Colon (tissue), 2 donors: ENCODE measurements around the gene CRYBB2.
"Not testable (repeated sequence)": the region's sequence is repeated elsewhere in the genome, so short reads cannot be mapped to it uniquely, and the experiment has no call there.

Experiments used
- FAIRE-seq: peaks from 2 replicates; lab custom pipeline; 2012; peaks lifted over from hg19 to GRCh38; lab: Jason Lieb, UNC
- donor health status: control.
- donor health status: control.

The CRYBB2 gene, protein sequence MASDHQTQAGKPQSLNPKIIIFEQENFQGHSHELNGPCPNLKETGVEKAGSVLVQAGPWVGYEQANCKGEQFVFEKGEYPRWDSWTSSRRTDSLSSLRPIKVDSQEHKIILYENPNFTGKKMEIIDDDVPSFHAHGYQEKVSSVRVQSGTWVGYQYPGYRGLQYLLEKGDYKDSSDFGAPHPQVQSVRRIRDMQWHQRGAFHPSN

DNA sequence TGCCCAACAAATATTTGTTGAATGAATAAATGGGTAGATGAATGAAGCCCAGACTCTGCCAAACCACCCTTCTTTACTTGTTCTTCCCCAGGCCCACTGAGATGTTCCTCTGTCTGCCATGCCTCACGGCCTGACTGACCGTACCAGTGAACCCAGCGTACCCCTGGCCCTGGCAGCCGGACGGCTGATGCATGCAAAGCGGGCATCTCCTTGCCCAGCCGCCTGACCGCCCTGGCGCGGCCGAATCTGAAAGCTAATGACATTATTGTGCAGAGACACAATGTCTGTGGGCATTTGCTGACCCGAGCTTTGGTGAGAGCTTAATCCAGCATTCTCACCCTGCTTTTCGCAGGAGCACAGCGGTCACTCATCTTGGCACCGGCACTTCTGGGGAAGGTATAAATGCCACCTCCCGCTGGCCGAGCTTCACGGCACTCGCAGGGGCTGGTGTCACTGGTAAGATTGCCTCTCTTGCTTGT lies at the start of gene CRYBB2:
TSS of gene CRYBB2 (plus strand) at position 429 of the 479 bp plus-strand sequence. CDS start 1,791 bp downstream, outside the sequence.
- no peak for FAIRE-seq

DNA sequence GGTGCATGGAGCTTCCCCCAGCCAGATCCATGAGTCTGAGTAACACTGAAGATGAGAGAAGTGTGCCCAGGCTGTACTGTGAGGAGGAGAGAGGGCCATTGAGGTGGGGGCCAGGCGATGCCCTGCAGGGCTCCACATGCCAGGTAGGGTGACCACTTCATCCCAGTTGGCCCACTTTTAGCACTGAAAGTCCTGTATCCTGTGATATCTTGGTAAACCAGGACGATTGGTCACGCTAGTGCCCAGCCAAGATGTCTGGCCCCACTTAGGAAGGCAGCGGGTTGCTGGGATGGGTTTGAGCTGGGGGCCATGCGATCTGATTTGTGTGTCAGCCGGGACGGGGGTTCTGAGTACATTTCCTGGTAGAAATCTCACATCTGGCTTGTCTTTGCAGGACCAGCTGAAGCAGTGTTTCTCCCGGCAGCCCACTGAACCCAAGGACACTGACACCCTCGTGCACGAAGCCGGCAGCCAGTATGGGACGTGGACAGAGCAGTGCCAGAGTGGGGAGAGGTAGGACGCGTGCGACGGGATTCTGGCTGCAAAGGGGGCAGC lies 48.9 kb upstream of the CRYBB2 start:
- FAIRE-seq, result no peak

DNA sequence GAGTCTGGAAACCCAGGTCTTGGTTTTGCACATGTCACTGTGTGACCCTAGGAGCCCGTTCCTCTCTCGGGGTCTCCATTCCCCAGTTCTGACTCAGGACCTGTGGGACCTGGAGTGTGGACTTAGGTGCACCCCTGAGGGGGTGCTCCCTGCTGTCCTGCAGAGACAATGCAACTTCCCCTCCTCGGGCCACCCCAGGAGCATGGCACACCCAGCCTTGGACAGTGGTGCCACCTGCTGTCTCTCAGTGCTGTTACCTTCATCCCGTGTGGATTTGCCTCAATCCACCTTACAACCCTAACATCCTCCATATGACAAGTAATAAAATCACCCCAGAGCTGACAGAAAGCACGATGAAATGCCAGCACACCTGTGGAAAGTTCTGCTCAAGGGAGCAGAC lies 47.3 kb upstream of the CRYBB2 start:
- no peak for FAIRE-seq

DNA sequence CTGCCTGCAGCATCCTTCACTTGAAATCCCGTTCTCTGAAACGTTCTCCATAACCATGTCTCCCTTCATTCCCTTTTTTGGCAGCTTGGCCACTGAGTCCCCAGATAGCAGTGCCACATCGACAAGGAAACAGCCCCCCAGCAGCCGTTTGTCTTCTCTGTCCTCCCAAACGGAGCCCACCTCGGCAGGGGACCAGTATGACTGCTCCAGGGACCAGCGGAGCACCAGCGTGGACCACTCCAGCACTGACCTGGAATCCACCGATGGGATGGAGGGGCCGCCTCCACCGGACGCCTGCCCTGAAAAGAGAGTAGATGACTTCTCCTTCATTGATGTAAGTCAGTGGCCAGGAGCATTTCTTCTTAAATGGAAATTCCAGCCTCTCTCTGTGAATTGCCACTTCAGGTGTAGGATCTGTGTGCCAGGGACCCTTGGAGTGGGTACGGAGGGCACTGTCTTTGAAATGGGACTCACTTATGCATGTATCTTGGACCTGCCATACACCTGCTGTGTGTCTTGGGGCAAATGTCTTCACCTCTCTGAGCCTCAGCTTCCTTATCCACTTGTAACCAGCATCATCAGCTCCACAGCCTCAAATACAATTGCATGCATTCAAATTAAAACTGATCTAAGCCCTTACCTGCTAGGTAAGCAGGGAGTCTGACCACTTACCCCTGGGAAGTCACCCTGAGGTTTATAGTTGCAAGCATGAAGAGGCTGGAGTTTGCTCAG lies 45.1 kb upstream of the CRYBB2 start:
- no peak for FAIRE-seq

DNA sequence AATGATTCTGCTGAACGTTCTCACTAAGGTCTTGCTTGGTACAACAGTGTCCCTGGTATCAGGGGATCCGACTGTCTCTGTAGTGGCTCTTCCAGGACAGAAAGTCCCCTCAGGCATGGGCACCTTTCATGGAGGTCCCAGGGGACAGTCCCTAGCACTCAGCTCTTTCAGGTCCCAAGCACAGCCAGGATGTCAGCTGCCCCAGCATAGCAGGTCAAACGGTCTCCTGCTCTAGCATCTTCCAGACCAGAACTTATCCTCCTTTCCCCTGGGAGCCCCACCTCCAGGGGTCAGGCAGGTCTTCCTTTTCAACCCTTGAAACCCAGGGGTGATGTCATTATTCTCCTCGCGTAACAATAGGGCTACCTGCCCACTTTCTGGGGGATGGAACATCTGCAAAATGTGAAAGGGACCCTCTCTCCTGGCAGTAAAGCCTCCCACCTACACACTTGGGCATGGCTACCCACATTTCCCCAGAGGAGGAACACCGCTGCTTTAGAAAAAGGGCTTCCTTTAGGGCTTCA lies 44.5 kb upstream of the CRYBB2 start:
- FAIRE-seq, result no peak

DNA sequence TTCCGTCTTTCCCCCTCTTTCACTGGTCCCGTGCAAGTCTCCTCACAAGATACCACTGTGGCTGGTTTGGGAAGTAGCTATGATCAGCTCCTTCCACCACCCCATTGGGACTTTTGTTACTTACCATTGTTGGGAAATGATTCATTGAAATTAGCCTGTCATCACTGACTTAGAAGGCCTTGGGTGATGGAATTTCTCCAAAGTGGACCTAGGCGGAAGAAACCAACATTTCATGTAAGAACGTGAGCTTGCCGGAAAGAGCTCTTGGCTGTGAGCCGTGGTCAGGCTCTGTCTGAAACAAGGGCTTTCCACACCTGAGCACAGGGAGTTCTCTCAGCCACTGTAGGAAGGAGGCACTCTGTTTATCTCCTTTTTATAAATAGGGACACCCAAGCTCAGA lies 43.3 kb upstream of the CRYBB2 start:
- FAIRE-seq, result no peak

DNA sequence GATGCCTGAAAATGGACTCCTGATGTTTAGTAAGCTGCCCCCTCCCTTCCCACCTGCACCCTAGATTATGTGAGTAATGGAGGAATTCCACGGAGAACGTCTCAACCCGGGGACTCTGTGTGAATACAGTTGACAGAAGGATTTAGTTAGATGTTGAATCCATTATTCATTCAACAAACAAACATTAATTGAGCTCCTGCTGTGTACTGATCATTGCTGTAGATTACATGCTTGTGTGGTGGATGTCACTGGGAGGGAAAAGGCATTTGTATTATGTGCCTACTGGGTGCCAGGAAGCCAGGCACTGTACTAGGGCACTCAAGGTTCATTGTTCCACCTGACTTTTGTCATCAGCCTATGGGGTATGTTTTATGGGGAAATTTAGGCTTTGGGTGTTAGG lies 42.6 kb upstream of the CRYBB2 start:
- no peak for FAIRE-seq

DNA sequence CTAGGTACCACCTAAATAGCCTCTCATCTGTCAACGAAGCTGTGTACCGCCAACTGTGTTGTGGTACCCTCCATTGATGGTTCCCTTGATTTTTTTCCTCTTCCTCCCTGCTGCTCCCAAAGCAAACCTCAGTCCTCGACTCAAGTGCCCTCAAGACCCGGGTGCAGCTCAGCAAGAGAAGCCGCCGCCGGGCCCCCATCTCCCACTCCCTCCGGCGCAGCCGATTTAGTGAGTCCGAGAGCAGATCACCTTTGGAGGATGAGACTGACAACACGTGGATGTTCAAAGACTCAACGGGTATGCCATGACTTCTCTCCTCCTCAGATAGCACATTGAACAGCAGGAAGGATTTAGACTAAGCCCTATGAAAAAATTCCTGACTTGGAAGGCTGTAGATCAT lies 42.2 kb upstream of the CRYBB2 start:
- FAIRE-seq, result no peak

DNA sequence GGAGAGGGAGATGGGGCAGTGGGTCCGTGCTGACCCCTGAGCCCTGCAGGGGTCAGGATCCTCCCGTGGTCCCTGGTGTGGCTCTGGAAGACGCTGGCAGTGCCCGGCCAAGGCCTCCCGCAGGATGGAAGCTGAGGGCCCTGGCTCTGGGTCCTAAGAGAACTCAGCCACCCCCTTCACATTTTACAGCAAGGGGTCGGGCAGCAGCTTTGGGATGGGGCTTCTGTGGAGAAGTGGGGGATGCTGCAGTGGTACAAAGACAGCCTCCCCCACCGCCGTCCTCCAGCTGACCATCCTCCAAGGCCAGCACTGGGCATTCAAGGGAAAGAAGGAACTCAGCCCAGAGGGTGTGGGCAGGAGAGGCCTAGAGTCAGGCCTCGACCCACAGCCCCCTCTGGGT lies 41.5 kb upstream of the CRYBB2 start:
- FAIRE-seq, result no peak

DNA sequence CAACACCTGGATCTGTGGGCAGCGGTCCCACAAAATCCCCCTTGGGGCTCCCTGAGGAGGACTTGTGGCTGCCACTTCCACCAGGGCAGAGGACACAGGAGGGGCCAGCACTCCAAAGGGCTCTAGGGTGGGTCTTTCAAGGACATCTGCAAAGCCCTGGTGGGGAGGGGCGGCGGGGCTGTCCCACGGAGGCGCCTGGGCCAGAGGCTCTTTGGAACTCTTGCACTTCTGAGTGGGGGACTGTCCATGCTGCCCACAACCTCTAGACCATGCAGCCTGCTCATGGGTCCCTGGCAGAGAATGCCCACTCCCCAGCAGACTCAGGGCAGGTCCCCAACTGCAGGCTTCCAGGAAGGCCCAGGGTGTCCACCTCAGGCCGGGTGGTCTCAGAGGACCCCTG lies 41.1 kb upstream of the CRYBB2 start:
- not testable (repeated sequence) for FAIRE-seq

DNA sequence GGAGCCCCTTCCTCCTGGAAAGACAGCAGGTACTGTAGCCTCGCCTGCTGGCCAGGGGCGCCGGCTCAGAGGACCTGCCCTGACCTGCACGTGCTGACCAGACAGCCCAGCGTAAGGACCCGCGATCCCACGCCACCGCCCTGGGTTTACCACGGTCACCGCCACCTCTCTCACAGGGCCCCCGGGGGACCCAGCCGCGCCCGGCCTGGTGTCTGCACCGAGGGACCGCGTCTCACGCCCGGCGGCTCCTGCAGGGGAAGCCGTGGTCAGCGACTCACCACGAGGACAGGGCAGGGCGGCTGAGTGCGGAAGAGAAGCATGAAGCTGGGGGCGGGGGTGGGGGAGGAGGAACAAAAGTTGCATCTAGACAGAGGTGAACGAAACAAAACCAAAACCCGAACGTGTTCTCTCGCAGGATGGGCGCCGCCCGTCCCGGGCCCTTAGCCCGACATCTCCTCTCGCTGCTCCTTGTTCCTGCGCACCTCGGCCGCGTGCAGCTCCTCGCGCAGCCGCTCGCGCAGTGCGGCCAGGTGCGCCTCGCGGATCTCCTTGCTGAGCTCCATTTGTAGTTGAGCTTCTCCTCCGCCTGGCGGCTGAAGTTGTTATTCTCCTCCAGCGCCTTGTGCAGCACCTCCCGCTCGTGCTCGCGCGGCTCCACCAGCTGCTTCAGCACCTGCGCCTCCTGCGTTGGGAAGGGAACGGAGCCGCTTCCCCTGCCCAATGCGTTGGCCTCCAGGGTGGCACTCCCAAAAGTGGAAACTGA lies 40.4 kb upstream of the CRYBB2 start:
- FAIRE-seq, result not testable (repeated sequence)

DNA sequence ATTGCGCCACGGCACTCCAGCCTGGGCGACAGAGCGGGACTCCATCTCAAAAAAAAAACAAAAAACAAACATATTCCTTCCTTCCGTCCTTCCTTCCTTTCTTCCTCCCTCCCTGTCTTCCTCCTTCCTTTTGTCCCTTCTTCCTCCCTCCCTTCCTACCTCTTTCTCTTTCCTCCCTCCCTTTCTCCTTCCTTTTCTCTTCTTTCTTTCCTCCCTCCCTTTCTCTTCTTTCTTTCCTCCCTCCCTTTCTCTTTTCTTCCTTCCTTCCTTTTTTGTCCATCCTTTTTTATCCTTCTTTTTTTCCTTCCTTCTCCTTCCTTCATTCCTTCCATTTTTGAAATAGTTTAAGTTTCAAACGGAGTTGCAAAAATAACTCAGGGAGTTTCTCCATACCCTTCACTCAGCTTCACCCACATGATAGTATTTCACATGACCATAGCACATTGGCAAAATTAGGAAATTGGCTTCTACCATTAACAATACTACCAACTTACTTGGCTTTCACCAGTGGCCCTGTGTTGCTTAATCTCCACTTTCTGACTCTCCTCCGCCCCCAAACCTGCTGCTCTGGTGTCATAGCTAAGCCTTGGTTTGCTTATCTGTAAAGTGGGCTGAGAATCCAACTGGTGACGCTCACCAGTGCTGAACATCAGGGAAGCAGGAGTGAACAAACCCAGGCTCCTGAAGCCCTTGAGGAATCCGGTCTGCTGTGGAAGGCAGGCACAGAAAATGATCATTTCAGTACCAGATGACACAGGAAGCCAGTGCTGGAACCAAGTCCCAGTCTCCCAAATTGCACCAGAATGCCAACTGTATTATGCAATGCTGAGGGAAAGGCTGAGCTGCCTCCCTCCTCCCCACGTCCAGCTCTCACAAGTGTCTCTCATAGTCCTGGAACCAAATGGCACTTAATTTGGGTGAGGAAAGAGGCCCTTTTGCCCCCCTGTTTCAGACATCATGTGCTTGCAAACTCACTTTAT lies 37.0 kb upstream of the CRYBB2 start:
- FAIRE-seq, result no peak

DNA sequence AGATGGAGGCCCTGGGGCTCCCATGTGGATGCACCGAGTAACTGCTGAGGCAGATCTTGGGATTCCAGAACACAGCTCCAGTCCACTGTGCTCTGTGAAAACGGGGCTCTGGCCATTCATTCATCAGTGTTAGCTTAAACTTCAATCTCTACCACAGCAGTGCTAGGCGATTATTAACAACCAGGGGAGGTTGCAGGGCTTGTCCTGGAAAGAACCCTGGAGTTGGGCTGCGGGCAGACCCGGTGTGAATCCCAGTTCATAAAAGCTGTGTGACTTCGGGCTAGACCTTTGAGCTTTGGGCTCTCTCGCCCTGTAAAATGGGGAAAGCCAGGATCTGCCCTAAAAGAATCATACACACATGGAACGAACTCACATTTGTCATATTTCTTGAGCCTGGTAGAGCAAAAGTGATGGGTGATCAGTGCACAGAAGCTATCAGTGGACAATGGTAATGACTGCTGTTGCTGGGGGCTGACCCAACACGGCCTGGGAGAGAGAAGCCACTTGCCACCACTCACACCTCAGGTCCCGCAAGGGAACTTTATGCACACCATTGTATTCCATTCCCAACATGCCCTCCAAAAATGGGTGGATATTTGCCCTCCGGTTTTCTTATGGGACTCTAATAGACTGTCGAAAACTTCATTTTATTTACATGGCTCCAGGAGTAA lies 35.4 kb upstream of the CRYBB2 start:
- FAIRE-seq, result no peak

DNA sequence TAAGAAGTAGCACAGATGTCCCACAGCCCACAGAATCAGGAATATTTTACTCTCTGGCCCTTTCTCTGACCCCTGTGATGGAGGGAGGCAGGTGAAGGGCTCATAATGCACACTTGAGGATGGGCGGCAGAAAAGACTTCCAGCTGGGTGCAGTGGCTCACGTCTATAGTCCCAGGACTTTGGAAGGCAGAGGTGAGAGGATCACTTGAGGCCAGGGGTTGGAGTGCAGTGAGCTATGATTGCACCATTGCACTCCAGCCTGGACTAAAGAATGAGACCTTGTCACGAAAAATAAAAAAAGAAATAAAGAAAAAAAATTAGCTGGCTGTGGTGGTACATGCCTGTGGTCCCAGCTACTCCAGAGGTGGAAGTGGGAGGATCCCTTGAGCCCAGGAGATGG lies 33.3 kb upstream of the CRYBB2 start:
- FAIRE-seq, result no peak

DNA sequence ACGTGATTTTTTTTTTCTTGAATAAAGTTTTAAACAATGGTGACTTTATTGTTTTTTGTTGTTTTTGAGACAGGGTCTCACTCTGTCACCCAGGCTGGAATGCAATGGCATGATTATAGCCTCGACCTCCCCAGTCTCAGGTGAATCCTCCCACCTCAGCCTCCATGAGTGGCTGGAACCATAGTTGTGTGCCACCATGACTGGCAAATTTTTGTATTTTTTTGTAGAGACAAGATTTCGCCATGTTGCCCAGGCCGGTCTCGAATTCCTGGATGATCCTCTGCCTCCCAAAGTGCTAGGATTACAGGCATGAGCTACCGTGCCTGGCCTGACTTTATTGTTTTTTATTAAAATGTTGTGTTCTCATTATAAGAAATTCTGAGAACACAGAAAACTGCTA lies 32.0 kb upstream of the CRYBB2 start:
- no peak for FAIRE-seq

DNA sequence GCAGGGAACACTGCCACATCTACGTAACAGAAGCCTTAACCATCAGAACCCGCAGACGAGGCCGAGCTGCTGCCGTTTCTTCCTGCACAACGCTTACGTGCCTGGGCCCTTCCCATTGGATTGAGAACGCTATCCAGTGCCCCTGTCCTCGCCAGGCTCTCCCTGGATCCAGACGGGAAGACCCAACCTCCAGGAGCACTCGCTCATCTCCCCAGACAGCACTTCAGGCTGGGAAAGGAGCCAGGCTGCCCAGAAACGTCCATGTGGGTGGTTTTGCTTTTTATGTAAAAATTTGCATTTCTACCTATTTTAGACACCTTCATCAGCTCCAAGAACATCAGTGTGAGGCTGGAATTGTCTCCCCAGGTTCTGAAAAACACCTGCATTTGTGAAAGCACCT lies 27.0 kb upstream of the CRYBB2 start:
- FAIRE-seq, result no peak

DNA sequence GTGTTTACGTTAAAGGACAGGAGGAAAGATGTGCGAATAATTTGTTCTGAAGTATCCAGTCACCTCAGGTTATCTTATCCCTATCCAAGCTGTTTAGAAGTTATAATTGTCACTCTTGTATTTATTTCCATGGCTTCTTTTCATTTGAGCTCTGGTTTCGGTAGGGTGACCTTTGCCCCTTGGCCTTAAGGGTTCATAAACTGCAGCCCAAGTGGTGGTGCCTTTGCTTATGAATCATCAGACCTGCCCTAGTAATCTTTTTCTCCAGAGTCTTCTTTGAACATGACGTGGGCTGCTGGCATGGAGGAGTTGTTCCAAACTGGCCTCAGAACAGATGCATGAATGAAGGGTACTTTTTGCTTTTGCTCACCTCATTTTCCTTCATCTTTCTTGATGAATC lies 26.3 kb upstream of the CRYBB2 start:
- no peak for FAIRE-seq

DNA sequence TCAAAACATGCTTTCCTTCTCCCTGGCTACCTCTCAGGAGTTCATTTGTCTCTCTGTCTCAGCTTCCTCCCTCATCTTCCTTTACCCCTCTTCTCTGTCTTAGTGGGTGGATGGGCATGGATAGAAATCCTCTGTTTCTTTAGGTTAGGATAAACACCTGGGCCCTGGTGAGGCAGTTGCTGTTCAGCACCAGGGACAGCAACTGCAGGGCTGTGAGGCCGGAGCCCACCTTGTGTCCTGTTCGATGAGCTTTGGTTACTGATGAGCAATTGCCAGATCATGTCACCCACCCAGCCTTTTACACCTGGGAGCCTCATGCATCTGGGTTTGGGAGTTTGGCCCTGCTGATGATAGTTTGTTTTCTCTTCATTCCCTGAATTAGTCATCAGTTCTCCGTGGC lies 25.9 kb upstream of the CRYBB2 start:
- no peak for FAIRE-seq

DNA sequence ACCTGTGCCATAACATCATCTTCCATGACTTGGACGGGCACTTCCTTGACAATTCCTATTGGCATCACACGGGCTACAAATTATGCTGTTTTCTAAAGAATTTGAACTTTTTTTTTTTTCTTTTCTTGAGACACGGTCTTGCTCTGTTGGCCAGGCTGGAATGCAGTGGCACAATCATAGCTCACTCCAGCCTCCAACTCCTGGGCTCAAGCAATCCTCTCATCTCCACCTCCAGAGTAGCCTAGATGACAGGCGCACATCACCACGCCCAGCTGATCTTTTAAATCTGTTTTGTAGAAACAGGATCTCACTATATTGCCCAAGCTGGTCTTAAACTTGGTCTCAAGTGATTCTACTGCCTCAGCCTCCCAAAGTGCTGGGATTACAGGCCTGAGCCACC lies 23.1 kb upstream of the CRYBB2 start:
- no peak for FAIRE-seq

DNA sequence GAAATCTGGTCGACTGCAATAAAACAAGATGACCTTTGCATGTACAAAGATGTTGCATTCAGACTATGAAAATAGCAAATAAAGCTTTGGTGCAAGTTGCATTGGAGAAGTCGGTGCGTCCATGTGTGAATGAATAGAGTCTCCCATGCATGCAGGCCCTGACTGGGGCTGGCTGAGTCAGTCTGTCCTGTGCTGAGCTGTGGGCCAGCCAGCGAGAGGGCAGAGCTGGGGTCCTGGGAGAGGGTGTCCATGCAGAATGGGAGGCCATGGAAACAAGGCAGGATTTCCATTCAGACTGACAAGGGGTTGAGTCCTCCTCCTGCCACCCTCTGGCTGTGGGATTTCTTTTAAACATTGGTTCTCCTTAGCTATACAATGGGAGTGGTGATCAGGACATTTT lies 22.1 kb upstream of the CRYBB2 start:
- FAIRE-seq, result no peak
